ENCODE results near the gene ARCN1.

Gene ARCN1

GRCh38 chr11:118619444-118620197 lies 47.4 kb downstream of the ARCN1 start:
- H3K27ac ChIP-seq = no peak overlapping the region
- no peak for TF ChIP-seq ZFX (IDR thresholded peaks at IDR 0.05; ENCODE audit: borderline replicate concordance)
- no peak for TF ChIP-seq CTCF (IDR thresholded peaks at IDR 0.05)

GRCh38 chr11:118620529-118621070 lies 48.4 kb downstream of the ARCN1 start:
- TF ChIP-seq ZFX (IDR thresholded peaks at IDR 0.05; ENCODE audit: borderline replicate concordance) = no peak
- TF ChIP-seq CTCF (IDR thresholded peaks at IDR 0.05) = no peak
- peak overlapping the region; percentile 81 for H3K27ac ChIP-seq

GRCh38 chr11:118621071-118621783 lies 49.0 kb downstream of the ARCN1 start:
- peak overlapping the region; percentile 81 for H3K27ac ChIP-seq
- TF ChIP-seq ZFX (IDR thresholded peaks at IDR 0.05; ENCODE audit: borderline replicate concordance) (no peak), CTCF (IDR thresholded peaks at IDR 0.05) (no peak)

GRCh38 chr11:118621784-118622375 lies 49.7 kb downstream of the ARCN1 start:
- TF ChIP-seq ZFX (IDR thresholded peaks at IDR 0.05; ENCODE audit: borderline replicate concordance) (no peak), CTCF (IDR thresholded peaks at IDR 0.05) (no peak)
- H3K27ac ChIP-seq = peak overlapping the region; percentile 81

- no peak for TF ChIP-seq CTCF (IDR thresholded peaks at IDR 0.05)
- peak overlapping the region; percentile 81 for H3K27ac ChIP-seq
Measured at GRCh38 chr11:118622376-118623268, 50.4 kb downstream of the ARCN1 start.

- peak overlapping the region; percentile 81 for H3K27ac ChIP-seq
- TF ChIP-seq CTCF (IDR thresholded peaks at IDR 0.05) (no peak), ZFX (IDR thresholded peaks at IDR 0.05; ENCODE audit: borderline replicate concordance) (no peak)
Measured at GRCh38 chr11:118623269-118623655, 51.1 kb downstream of the ARCN1 start.
